ENCODE data around the gene PDE4D. TPM values are rescaled to one million over a fixed set of nuclear protein-coding genes. Genes with fewer than 3 reads are reported as not detected.

The PDE4D gene
- total and polyA plus RNA-seq, 9 donors = 21.1 to 65.9 (median 33.0) TPM

DNA sequence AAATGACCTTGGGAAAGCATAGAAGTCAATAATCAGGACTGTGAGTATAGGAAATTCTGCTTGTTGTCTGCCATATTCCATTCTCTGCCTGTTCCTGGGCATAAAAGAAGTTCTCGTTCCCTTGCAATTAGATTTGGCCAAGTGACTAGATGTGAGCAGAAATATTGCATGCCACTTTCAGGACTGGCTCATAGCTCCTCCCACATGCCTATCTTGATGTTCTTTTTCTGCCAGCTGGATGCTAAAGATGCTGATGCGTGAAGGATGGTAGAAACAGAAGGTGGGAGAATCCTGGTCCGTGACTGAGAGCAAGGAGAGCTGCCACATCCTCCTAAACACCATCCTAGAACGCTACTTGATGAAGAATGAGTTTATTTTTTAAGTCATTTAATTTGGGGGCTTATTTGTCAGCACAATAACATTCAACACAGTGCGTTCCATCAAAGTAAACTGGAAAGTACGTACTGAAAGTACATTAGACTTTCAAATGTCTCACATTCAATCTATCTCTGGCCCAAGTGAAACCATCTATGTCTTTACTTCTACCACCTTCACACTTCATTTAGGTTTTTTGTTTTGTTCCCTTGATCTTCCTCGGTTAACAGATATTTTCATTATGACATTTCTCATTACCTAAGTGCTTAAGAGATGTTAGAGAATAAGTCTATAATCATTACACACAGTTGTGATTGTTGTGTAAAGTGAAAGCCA, 662.1 kb downstream of the PDE4D start:
- Histone ChIP-seq H3K4me1 (ENCODE audit: control insufficient read depth, insufficient read depth, low read length) (no peaks in the 10 kb centered on the region), H3K4me3 (ENCODE audit: low read length) (no peak overlapping the region), H3K27me3 (ENCODE audit: control insufficient read depth, insufficient read depth, low read length) (no peaks in the 10 kb centered on the region), H3K36me3 (ENCODE audit: control insufficient read depth, insufficient read depth, low read length) (no peaks in the 10 kb centered on the region), H3K9me3 (replicated peaks; ENCODE audit: control insufficient read depth, low read depth, low read length) (no peaks in the 10 kb centered on the region), H3K27ac (ENCODE audit: low read length) (no peak overlapping the region)
- WGBS (ENCODE audit: insufficient coverage) = no CpG with 5 or more reads among the region's 7 CpGs
- DNase-seq = no peak

DNA sequence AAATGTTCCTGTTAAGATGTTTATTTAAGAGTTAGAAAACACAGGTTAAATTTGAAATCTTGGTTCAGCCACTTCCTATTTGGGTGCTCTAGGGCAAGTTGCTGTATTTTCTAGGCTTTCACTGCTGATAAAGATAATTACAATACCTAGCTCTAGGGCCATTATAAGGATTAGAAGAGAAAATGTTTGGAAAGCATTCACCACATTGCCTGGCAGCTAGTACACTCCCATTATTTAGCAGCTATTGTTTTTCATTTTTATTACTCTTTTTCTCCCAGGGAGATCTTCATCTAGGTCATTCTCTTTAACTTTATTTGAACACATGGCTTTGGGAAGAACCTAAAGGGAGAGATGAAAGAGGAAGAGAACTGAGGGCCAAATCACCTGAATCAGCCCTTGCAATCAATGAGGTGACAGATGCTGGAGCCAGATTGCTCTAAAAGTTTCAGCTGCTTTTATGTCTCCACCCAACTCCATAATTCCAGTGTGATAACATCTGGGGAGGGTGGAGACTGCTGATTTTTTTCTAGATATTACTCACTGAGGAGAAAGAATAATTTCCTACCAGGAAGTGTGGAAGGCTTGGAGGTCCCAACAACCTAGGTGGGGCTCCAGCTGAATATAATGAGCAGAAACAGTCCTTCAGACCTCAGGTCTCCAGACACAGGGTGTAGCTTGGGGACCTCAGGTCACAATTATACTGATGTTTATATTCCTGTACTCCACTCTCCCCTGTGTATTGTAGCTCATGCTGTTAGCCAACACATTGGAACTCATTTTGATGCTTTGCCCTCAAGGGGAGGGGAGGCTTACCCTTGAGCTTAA, 670.6 kb downstream of the PDE4D start:
- no peaks in the 10 kb centered on the region for H3K27me3 ChIP-seq (ENCODE audit: control insufficient read depth, insufficient read depth, low read length)
- peak; percentile 83 for DNase-seq
- H3K4me1 ChIP-seq (ENCODE audit: control insufficient read depth, insufficient read depth, low read length) = peaks cover 7% of the 10 kb centered on the region
- peak overlapping the region; percentile 72 for H3K27ac ChIP-seq (ENCODE audit: low read length)
- H3K9me3 ChIP-seq (replicated peaks; ENCODE audit: control insufficient read depth, low read depth, low read length) = no peaks in the 10 kb centered on the region
- H3K36me3 ChIP-seq (ENCODE audit: control insufficient read depth, insufficient read depth, low read length) = no peaks in the 10 kb centered on the region
- no peak overlapping the region for H3K4me3 ChIP-seq (ENCODE audit: low read length)

DNA sequence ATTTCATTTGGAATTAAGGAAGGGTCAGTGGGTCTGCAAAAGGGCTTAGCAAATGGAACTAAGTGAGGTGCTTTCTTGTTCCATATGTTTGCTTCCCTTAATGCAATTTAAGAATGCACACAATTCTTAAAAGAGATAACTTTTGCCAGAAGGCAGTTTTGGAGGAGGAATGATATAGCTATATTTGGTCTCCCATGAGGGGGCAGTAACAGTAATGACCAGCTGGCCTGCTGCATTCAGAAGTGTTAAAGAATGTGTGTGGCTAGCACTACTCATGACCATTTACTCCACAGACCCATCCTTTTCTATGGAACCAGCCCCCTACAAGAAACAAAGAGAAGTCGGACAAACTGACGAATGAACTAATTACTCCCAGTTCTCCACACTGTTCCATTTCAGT, 671.8 kb downstream of the PDE4D start:
- Histone ChIP-seq H3K27me3 (ENCODE audit: control insufficient read depth, insufficient read depth, low read length) (no peaks in the 10 kb centered on the region), H3K27ac (ENCODE audit: low read length) (peak overlapping the region; percentile 68), H3K4me1 (ENCODE audit: control insufficient read depth, insufficient read depth, low read length) (peaks cover 7% of the 10 kb centered on the region), H3K36me3 (ENCODE audit: control insufficient read depth, insufficient read depth, low read length) (no peaks in the 10 kb centered on the region), H3K4me3 (ENCODE audit: low read length) (no peak overlapping the region), H3K9me3 (replicated peaks; ENCODE audit: control insufficient read depth, low read depth, low read length) (no peaks in the 10 kb centered on the region)
- WGBS (ENCODE audit: insufficient coverage) = no CpG with 5 or more reads among the region's 2 CpGs
- peak; percentile 74 for DNase-seq

DNA sequence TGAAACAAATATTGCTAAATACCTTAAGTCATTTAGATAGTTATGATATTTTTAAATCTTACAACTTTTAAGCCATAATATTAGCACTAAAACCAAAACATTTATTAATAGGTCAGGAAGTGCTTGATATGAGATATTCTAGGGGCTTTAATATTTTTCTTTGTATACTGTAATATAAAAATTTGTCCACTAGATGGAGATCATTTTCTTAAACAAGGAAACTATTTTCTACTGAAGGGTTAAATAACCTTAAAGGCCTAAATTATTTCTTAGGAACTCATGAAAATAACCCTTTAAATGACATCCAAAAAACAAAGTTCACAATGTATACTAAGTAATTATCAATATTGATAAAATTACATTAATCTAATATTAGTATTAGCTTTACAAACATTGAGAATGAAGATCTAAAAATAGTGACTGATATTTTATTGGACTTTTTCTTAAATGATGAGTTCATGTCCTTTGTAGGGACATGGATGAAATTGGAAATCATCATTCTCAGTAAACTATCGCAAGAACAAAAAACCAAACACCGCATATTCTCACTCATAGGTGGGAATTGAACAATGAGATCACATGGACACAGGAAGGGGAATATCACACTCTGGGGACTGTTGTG, 675.0 kb downstream of the PDE4D start:
- H3K36me3 ChIP-seq (ENCODE audit: control insufficient read depth, insufficient read depth, low read length) = no peaks in the 10 kb centered on the region
- no peaks in the 10 kb centered on the region for H3K27me3 ChIP-seq (ENCODE audit: control insufficient read depth, insufficient read depth, low read length)
- no CpG with 5 or more reads among the region's 2 CpGs for WGBS (ENCODE audit: insufficient coverage)
- no peak overlapping the region for H3K27ac ChIP-seq (ENCODE audit: low read length)
- DNase-seq = no peak
- H3K4me1 ChIP-seq (ENCODE audit: control insufficient read depth, insufficient read depth, low read length) = peaks cover 7% of the 10 kb centered on the region
- H3K9me3 ChIP-seq (replicated peaks; ENCODE audit: control insufficient read depth, low read depth, low read length) = no peaks in the 10 kb centered on the region
- no peak overlapping the region for H3K4me3 ChIP-seq (ENCODE audit: low read length)

DNA sequence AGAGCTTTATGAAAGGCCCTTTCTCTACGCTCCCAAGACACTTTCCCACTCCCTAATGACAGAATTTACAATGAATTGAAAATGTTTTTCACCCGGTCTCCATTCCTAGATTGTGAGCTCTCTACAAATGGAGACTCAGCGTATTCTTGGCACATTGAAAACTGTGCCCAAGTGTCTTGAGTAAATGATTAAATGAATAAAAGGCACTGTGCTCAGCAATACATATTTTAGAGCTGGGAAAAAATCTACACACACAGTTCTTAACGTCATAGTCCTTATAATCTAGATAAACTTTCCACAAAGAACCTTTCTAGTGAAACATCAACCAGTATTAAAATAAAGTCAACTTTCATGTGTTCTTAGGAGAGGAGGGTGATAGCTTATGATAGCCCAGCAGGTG, 676.7 kb downstream of the PDE4D start:
- H3K27ac ChIP-seq (ENCODE audit: low read length) = no peak overlapping the region
- WGBS (ENCODE audit: insufficient coverage) = no CpG with 5 or more reads among the region's 4 CpGs
- no peaks in the 10 kb centered on the region for H3K9me3 ChIP-seq (replicated peaks; ENCODE audit: control insufficient read depth, low read depth, low read length)
- no peak for DNase-seq
- H3K4me1 ChIP-seq (ENCODE audit: control insufficient read depth, insufficient read depth, low read length) = peaks cover under 1% of the 10 kb centered on the region
- H3K36me3 ChIP-seq (ENCODE audit: control insufficient read depth, insufficient read depth, low read length) = no peaks in the 10 kb centered on the region
- H3K4me3 ChIP-seq (ENCODE audit: low read length) = no peak overlapping the region
- no peaks in the 10 kb centered on the region for H3K27me3 ChIP-seq (ENCODE audit: control insufficient read depth, insufficient read depth, low read length)

DNA sequence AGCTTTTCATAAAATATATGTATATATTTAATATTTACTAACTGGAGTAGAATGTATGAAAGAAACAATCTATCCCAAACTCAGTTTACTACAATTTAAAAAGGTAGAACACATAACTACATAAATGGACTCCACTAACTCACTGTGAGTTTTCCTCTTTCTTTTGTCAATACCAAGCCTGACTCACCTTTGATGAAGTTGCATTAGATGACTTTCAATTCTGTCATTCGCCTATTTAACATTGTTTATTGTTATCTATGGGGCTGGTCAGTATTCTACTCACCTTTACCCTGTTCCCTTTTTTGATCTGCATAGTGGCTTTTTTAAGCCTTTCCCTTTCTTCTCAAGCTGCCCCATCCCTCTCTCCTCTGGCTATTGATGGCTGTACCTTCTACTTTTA, 680.9 kb downstream of the PDE4D start:
- H3K9me3 ChIP-seq (replicated peaks; ENCODE audit: control insufficient read depth, low read depth, low read length) = no peaks in the 10 kb centered on the region
- WGBS (ENCODE audit: insufficient coverage) = no CpG with 5 or more reads among the region's 1 CpG
- no peak for DNase-seq
- H3K36me3 ChIP-seq (ENCODE audit: control insufficient read depth, insufficient read depth, low read length) = no peaks in the 10 kb centered on the region
- no peaks in the 10 kb centered on the region for H3K27me3 ChIP-seq (ENCODE audit: control insufficient read depth, insufficient read depth, low read length)
- no peak overlapping the region for H3K27ac ChIP-seq (ENCODE audit: low read length)
- H3K4me3 ChIP-seq (ENCODE audit: low read length) = no peak overlapping the region
- peaks cover 2% of the 10 kb centered on the region for H3K4me1 ChIP-seq (ENCODE audit: control insufficient read depth, insufficient read depth, low read length)

DNA sequence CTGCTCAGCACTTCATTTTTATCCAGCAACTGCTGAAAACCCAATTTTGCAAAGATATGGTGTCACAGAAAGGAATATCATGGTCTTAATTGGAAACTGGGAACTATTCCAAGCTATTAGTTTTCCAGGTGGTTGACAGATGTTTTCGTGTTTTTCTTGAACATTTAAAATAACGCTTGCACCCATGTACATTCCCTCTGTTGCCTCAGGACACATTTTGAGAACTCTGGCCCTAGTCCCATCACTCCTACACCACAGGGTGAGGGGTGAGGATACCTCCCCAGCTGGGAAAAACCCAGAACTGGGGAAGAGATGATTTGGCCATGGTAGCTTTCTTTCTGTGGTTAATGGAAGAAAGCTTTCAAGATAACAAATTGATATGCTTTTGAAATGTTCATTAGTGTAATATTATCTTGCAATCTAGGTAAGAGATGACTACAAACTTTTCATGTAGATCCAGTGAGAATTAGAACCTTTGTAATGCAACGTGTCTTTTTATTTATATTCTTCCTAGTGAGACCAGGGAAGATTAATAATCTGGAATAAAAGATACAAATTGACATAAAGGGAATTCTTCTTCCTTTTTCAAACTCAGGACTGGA, 683.7 kb downstream of the PDE4D start:
- peak; percentile 71 for DNase-seq
- H3K27me3 ChIP-seq (ENCODE audit: control insufficient read depth, insufficient read depth, low read length) = no peaks in the 10 kb centered on the region
- no CpG with 5 or more reads among the region's 3 CpGs for WGBS (ENCODE audit: insufficient coverage)
- H3K4me3 ChIP-seq (ENCODE audit: low read length) = no peak overlapping the region
- peaks cover 5% of the 10 kb centered on the region for H3K4me1 ChIP-seq (ENCODE audit: control insufficient read depth, insufficient read depth, low read length)
- H3K27ac ChIP-seq (ENCODE audit: low read length) = peak overlapping the region; percentile 9
- H3K36me3 ChIP-seq (ENCODE audit: control insufficient read depth, insufficient read depth, low read length) = no peaks in the 10 kb centered on the region
- H3K9me3 ChIP-seq (replicated peaks; ENCODE audit: control insufficient read depth, low read depth, low read length) = no peaks in the 10 kb centered on the region

DNA sequence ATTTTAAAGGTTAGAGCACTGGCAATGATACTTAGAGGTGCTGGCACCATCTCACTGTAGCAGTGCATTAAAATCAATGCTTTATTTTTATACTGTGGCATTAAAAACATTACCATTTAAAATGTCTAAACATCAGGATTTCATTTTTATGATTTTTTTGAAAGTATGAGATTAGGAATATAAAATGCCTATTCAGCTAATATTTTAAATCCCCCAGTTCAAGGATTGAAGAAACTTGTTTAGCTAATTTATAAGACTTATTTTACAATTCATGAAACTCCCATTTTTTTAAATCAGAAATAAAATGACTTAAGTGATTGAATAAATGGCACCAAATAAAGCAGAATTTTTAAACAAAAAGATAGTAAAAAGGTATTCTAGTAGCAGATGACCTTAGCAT, 685.1 kb downstream of the PDE4D start:
- Histone ChIP-seq H3K27ac (ENCODE audit: low read length) (no peak overlapping the region), H3K4me1 (ENCODE audit: control insufficient read depth, insufficient read depth, low read length) (peaks cover 5% of the 10 kb centered on the region), H3K36me3 (ENCODE audit: control insufficient read depth, insufficient read depth, low read length) (no peaks in the 10 kb centered on the region), H3K4me3 (ENCODE audit: low read length) (no peak overlapping the region), H3K9me3 (replicated peaks; ENCODE audit: control insufficient read depth, low read depth, low read length) (no peaks in the 10 kb centered on the region), H3K27me3 (ENCODE audit: control insufficient read depth, insufficient read depth, low read length) (no peaks in the 10 kb centered on the region)
- no peak for DNase-seq

DNA sequence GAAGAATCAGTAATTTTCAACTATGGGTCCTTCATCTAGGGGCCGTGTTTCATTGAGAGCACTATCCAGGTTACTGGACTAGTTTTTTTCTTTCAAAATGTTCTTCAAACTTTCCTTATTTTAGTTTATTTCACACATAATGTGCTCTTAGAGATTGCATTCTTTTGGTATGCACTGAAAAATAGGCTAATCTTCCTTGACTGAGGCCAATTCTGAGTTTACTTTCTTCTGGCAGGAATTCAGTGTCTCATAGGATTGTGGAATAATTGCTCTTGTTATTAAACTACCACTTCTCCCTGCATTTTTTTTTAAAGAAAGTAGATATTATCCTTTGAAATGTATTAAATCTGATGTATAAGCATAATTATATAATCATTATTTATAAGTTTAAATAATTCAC, 686.1 kb downstream of the PDE4D start:
- H3K27me3 ChIP-seq (ENCODE audit: control insufficient read depth, insufficient read depth, low read length) = no peaks in the 10 kb centered on the region
- no CpG with 5 or more reads among the region's 1 CpG for WGBS (ENCODE audit: insufficient coverage)
- no peaks in the 10 kb centered on the region for H3K9me3 ChIP-seq (replicated peaks; ENCODE audit: control insufficient read depth, low read depth, low read length)
- H3K36me3 ChIP-seq (ENCODE audit: control insufficient read depth, insufficient read depth, low read length) = no peaks in the 10 kb centered on the region
- peak; percentile 73 for DNase-seq
- H3K4me3 ChIP-seq (ENCODE audit: low read length) = no peak overlapping the region
- H3K27ac ChIP-seq (ENCODE audit: low read length) = no peak overlapping the region
- H3K4me1 ChIP-seq (ENCODE audit: control insufficient read depth, insufficient read depth, low read length) = peaks cover 5% of the 10 kb centered on the region

DNA sequence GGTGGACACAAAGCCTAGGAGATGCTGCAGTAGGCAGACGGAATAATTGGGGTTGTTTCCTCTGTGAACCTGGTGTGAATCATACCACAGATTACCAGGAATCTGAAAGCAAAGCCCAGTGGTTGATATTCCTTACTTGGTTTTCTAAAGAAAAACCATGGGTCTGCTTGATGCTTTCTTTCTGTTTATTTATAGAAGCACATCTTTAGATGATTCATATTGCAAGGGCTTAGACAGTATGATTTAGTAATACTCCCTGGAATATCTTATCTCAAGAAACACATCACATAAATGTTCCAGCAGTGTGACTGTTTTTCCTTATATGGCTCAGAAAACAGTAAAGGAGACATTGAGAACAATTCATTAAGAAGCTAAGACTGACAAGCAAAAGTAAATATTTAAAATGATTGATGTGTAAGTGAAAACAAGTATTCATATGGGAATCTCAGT, 687.4 kb downstream of the PDE4D start:
- DNase-seq = peak; percentile 50
- Histone ChIP-seq H3K27ac (ENCODE audit: low read length) (no peak overlapping the region), H3K4me3 (ENCODE audit: low read length) (no peak overlapping the region), H3K9me3 (replicated peaks; ENCODE audit: control insufficient read depth, low read depth, low read length) (no peaks in the 10 kb centered on the region), H3K36me3 (ENCODE audit: control insufficient read depth, insufficient read depth, low read length) (no peaks in the 10 kb centered on the region), H3K4me1 (ENCODE audit: control insufficient read depth, insufficient read depth, low read length) (peaks cover 5% of the 10 kb centered on the region), H3K27me3 (ENCODE audit: control insufficient read depth, insufficient read depth, low read length) (no peaks in the 10 kb centered on the region)
- no CpG with 5 or more reads among the region's 1 CpG for WGBS (ENCODE audit: insufficient coverage)
